GM19238 (cell line): ENCODE measurements around the gene C1QTNF5.
A peak's percentile ranks its signal among the peaks of the same experiment; 100 is the strongest.
"Not testable (repeated sequence)": the region's sequence is repeated elsewhere in the genome, so short reads cannot be mapped to it uniquely, and the experiment has no call there.

Source experiments
- DNase-seq: peaks from one replicate; pipeline ENCODE4 v3.0.0; 2011; ENCODE audit warnings: low spot score; ENCODE audit not compliant: insufficient read length

C1QTNF5 gene

GRCh38 chr11:119340335-119341221 is at the start of gene C1QTNF5:
Gene C1QTNF5 (minus strand): TSS chr11:119340883. CDS start chr11:119340397, 486 bp downstream.
- DNase-seq = no peak

GRCh38 chr11:119389611-119390254 is 49.0 kb upstream of the C1QTNF5 start:
- no peak for DNase-seq

GRCh38 chr11:119388103-119388502 is 47.4 kb upstream of the C1QTNF5 start:
- DNase-seq = no peak

- DNase-seq = no peak
These were observed 43.6 kb upstream of the C1QTNF5 start for GRCh38 chr11:119384332-119384731.

DNA sequence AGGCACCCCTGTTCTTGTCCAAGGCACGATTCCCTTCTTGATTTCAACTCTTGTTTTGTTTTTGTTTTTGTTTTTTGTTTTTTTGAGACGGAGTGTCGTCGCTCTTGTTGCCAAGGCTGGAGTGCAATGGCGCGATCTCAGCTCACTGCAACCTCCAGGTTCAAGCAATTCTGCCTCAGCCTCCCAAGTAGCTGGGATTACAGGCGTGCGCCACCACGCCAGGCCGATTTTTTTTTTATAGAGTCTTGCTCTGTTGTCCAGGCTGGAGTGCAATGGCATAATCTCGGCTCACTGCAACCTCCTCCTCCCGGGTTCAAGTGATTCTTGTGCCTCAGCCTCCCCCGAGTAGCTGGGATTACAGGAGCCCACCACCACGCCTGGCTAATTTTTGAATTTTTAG is 41.8 kb upstream of the C1QTNF5 start:
- DNase-seq = not testable (repeated sequence)

DNA sequence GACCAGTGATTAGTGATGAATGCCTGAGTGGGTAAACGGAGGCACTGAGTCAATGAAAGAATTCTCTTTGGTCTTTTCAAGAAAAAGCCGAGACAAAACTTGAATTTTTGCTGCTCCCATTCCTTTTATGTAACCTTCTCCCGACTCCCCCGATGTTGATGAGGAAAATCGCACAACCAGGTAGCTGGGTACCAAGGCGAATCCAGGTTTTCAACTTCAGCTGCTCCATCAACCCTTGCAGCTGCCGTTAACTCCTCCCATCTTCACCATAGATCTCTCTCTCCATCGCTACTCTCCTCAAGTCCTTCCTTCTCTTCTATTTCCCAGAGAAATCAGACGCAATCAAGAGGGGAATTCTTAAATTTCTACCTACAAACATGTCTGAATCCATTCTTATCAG is 41.4 kb upstream of the C1QTNF5 start:
- DNase-seq = no peak

DNA sequence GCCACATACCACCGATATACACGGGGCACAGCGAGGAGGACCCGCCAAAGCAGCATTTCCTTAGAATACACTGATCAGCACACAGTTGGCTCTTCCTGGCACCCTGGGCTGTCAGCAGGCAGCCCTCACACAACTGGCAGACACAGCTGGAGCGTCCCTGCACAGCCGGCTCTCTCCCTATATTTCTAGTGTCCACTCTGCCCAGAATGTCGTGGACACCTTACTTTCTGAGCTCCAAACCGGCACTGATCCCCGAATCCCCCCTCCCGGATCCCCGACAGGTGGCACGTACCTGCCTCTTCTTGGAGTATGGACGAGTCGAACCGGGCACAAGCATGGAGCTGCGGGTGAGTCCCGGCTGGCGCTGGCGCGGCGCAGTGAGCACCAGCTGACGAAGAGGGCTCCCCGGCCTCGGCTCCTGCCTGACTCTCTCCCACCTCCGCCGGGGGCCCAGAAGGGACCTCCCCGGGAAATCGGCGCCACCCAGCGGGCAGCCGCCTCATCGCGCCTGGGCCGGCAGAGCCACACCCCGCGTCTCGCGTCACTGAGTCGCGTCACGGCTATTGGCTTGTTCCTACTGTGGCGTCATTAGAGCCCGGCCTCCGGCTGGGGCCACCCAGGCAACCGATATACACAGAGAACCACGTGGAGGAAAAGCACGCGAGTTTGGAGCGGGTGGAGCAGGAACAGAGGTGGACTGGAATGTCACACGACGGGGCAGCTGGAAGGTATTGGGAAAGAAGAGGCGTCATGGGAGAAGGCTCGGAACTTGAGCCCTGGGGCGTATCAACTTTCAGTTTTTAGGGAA is 40.7 kb upstream of the C1QTNF5 start, which contains the start of gene USP2:
TSS of gene USP2 (minus strand) at position 510 of the 808 bp plus-strand sequence. CDS start 8,210 bp downstream, outside the sequence.
- DNase-seq = peak; percentile 85

- DNase-seq = no peak
These were observed 40.1 kb upstream of the C1QTNF5 start for GRCh38 chr11:119380827-119381180.

DNA sequence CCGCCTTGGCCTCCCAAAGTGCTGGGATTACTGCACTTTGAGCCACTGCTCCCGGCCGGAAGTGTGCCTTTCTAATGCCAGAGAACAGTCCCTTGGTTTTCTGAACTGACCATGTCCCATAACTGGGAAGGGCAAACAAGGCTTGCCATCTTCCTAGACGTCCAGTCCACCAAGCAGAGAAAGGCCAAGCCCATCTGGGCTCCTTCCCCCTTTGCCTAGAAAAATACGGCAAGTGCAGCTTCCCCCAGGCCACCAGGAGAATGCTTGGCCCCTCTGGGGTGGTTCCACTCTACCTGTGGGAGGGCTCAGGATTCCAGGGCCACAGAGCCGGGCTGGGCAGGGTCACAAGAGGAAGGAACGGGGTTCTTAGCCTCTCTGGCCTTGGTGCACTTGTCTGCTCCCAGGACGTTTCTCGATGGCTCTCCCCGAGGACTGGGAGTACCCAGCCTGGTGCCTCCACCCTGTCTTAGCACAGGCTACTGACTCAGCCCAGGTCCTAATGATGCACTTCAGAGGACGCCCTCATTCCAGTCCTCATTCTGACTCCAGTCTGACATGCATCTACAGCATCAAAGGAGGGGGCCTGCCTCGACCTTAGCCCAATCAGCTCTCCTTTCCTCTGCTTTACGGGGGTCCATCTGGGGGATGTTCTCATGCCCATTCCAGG is 39.6 kb upstream of the C1QTNF5 start:
- DNase-seq = no peak

GRCh38 chr11:119378851-119379465 is 38.3 kb upstream of the C1QTNF5 start:
- DNase-seq = no peak

DNA sequence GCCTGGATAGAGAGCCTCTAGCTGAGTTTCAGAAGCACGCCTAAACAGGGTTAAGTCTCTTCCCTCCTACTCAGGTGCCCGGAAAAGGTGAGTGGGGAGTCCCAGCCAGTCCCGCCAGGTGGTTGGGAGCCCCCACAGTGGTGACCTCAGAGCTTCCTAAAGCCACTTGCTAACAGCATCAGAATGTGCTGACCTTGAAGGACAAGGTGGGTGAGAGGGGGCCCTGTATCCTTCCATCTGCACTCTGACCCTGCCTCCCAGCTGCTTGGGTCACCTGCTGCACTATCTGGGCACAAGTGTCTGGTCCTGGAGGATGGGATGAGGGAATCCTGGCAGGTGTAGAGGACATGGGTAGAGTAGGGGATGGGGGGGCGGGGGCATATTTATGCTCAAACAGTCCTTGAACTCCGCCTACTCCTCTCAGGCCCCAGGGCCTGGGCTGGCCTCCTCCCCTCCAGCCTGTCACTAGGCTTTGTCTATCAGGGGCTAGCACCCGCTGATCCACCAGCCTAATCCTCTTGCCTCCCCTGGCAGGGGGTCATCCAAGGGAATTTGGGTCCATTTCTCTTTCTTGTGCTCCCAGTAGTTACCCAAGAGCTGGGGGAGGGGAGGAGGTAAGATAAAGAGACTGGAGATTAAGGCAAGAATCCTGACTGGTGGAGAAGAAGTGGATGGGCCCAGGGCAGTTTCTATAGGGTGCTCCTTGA is 37.4 kb upstream of the C1QTNF5 start:
- no peak for DNase-seq

DNA sequence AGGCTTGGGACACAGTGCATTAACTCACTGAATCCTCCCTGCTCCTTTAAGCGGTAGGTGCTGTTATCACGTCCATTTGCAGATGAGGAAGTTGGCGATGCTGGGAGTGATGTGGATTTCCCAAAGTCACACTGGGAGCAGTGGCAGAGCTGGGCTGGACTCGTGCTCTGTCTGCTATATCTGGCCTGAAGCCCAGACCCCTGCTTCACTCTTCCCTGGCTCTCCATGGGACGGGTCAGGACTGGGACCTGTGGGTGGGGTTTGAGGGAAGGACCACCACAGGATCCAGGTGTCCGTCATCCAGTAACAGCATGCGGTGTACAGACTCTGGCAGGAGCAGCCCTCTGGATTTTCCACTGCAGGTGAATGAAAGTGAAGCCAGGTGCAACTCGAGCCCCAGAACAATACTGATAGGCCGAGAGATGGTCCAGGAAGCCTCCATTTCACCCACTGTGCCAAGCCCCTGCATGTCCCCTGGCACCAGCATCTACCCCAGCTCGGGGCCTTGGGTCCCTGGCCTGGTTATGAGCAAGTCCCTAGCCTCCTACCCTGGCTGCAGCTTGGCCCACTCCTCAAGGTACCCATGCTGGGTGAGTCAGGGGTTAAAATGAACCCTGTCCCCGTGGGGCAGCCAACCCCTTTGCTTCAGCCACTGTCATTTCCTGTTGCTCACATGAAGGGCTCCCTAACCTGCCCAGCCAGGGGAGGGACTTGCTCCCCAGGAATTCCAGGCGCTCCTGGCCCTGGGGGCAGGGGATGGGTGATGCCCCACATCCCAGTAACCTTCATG is 36.6 kb upstream of the C1QTNF5 start:
- DNase-seq = no peak

- no peak for DNase-seq
These were observed 35.6 kb upstream of the C1QTNF5 start for GRCh38 chr11:119376197-119376847.

DNA sequence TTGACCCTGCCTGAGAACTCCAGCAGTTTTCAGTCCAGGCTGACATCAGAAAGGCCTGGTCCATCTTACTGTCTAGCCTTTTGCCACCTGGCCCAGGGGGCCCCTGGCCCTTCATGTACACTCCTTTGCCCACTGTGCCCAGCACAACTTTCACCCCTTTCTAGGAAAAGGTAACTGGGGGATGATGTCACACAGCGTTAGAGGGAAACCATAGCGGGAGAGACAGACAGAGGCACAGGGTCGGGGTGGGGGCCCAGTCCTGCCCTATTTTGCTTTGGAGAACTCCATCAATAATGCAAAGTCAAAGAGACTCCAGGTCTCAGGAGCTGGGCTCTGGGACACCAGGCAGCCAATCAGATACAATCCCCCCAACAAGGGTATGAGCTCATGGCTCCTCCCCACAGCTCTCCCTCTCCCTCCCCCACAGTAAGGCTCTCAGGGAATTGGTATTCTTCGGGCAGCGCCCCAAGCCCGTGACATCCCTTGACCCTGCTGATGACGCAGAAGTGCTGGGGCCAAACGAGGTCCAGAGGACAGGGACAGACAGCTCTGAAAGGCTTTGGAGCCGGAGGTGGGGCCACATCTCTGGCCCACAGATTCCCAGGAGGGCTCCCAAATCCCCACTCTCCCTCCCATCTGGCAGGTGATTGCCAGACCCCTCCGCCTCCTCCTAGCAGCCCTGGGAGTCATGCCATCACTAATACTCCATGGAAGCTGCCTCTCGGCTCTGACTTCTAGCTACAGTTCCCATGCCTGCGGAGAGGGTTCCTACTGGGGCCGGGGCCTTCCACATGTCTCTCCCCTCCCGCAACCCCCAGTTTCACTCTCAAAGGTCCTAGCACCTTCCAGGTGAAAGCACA is 34.9 kb upstream of the C1QTNF5 start:
- DNase-seq = no peak

- DNase-seq = no peak
These were observed 34.1 kb upstream of the C1QTNF5 start for GRCh38 chr11:119374632-119375336.

DNA sequence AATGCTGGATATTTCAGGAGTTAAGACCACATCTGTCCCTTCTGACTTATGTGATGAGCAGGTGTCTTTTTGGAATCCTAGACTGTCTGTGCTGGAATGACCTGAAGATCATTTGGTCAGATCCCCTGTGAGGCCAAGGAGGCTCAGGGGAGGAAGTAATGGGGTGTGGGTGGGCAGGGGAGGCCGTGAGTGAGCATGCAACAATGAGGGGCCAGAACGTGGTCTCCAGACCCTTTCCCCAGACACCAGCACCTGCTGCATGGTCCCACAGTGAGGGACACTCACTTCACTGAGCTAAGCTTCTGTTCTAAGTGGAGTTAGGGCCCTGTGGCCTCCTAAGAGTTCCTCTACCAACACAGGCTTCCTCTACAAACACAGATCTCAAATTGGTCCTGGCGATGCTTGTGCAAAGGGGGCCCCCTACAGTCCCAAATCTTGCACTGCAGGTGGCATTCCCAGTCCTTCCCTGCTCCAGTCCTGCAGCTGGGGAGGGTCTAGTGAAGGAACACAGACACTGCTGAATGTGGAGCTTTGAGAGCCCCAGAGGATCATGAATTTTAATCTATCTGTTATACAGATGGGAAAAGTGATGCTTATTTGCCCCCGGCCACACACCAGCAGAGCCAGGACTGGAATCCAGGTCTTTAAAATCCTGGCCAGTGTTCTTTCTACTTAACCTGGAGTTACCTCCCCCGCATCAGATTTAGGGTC is 33.4 kb upstream of the C1QTNF5 start:
- no peak for DNase-seq
